Measurements from ENCODE around the gene PDLIM5.
"Not testable (repeated sequence)": the region's sequence is repeated elsewhere in the genome, so short reads cannot be mapped to it uniquely, and the experiment has no call there.

PDLIM5 gene, protein sequence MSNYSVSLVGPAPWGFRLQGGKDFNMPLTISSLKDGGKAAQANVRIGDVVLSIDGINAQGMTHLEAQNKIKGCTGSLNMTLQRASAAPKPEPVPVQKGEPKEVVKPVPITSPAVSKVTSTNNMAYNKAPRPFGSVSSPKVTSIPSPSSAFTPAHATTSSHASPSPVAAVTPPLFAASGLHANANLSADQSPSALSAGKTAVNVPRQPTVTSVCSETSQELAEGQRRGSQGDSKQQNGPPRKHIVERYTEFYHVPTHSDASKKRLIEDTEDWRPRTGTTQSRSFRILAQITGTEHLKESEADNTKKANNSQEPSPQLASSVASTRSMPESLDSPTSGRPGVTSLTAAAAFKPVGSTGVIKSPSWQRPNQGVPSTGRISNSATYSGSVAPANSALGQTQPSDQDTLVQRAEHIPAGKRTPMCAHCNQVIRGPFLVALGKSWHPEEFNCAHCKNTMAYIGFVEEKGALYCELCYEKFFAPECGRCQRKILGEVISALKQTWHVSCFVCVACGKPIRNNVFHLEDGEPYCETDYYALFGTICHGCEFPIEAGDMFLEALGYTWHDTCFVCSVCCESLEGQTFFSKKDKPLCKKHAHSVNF

DNA sequence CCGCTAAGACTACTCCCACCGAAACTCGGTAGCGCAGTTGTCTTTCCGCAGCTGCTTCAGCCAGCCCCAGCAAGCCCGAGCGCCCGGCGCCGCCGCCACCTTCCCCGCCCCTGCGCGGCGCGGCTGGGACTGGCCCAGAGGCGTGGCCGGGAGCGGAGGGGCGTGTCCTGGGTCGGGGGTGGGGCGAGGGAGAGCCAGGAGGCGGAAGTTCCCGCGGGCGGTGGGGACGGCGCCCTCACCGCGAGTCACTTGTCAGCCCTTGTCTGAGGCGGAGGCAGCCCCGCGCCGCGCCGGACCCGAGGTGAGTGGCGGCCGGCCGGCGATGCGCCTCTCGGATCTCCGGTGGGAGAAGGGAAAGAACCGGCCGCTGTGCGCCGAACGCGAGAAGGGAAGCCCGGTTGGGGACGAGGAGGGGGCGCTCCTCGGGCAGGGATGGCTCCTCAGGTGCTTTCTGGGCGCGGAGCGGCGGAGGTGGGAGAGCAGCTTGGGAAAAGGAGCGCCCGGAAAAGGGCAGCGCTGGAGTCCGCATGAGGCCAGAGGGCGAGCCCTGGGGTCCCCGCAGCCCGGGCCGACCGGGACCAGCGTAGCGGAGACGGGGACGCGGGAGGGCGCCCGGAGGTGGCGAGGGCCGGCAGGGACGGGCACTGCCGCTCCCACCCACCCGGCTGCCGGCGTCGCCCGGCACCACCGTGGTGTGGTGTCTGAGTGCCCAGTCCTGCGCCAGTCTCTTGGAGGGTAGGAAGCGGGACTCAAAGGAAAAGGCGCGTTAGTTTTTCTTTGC lies at the start of gene PDLIM5:
Gene PDLIM5 (plus strand): TSS at position 248 of the 781 bp plus-strand sequence. CDS start 3,347 bp downstream, outside the sequence.
- in situ Hi-C loops (cut with MboI; ENCODE audit: low sequenced_read_pairs): no loop called here

DNA sequence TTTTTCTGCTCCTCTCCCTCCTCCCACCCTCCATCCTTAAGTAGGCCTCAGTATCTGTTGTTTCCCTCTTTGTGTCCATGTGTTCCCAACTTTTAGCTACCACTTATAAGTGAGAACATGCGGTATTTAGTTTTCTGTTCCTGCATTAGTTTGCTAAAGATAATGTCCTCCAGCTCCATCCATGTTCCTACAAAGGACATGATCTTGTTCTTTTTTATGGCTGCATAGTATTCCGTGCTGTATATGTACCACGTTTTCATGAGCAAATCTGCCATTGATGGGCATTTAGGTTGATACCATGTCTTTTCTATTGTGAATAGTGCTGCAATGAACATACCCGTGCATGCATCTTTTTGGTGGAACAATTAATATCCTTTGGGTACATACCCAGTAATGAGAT lies 49.3 kb upstream of the PDLIM5 start:
- in situ Hi-C loops (cut with MboI; ENCODE audit: low sequenced_read_pairs): not testable (repeated sequence)

DNA sequence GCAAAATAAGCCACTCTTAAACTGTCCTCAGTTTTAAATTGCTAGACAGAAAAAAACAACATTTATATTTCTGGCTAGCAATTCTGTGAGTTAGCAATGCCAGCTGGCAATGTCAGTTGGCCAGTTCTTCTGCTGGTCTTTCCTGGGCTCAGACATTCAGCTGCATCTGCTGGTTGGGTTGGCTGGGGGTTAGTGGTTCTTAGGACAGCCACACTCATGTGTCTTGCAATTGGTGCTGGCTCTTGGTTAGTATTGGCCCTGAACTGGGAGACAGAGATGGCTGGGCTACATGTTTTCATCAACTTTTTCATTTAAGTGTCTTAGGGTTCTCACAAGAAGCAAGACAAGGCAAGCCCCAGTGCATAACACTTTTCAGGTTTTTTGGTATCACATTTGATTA lies 48.0 kb upstream of the PDLIM5 start:
- in situ Hi-C loops (cut with MboI; ENCODE audit: low sequenced_read_pairs): no loop called here

DNA sequence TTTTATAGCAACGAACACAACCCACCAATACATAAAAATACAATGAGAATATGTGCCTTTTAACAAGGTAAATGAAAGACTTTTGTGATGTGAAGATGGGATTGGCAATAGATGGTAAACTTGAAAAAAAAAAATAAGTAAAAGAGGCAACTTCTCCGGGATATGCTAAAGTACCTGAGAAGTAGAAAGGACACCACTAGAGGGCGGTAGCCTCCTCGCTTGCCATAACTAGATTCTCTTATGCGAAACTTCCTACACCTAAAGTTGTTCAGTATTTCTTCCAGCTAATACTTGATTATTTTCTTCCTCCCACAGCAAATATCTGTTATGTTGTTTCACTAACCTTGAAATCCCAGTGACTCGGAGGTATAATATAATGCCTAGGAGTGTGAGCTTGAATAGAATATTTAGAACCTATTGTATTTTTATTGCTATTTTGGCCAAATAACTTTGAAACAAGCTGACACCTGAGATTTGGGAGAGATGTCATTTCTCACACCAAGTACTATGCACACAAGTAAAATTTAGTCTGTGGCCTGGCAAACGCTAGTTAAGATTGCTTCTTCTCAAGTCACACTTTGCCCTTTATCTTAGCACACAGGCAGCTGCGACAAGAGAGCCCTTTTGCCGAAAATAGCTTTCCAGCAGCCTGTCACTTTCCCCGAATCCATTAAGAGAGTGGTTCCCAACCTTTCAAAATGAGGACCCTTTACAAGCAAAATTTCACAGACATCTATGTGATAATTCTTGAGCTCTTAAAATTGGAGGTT lies 44.9 kb upstream of the PDLIM5 start:
- in situ Hi-C loops (cut with MboI; ENCODE audit: low sequenced_read_pairs): no loop called here

DNA sequence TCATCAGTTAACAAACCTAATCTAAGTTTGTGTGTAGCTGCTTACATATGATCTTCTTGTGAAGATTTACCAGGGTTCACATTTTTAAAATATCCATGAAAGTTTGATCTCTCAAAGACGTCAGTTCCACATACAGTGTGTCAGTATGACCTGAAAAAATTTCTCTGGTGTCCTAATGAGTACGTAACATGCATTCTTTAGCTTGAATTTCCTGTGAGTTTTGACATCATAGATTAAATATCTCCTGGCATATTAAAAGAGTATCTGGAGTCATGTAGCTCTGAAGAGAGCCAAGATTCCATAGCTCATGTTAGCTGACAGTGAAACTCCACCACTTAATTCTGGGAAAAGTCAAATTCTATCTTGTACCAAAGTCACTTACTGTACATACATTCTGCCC lies 43.9 kb upstream of the PDLIM5 start:
- in situ Hi-C loops (cut with MboI; ENCODE audit: low sequenced_read_pairs): no loop called here

DNA sequence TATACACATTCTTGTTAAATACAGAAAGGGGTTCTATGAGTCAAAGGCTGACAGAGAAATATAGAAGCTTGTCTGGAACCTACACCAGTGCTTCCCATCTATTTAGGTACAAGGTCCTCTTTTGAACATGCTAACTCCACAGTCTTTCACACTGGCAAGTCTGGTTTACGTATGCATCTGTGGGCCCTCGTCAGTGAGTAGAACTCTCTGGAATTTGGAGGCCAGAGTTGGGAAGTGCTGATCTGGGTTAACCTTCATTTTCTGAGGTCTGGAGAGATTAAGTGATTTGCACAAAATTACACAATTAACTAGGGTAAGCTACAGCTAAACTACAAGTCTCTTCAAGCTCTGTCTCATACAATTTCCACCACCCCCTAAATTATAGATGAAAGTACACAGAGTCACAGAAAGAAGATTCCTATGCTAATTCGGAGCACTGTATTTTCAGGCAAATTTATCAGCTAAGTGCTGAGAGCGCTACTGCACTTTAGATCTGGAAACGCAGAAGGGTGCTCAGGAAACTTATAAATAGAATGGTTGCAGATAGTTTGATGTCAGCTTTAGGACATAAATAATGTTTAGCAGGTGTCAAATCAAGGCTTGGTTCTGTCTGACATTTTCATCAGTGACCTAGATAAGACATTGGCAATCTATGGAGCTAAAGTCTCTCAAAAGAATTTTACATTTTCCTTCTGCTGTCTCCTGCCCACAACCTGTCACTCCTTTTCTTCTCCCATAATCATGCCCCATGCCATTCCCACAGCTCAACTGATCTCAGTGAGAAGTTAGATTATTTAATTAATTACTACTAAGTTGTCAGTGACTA lies 43.0 kb upstream of the PDLIM5 start:
- in situ Hi-C loops (cut with MboI; ENCODE audit: low sequenced_read_pairs): no loop called here

DNA sequence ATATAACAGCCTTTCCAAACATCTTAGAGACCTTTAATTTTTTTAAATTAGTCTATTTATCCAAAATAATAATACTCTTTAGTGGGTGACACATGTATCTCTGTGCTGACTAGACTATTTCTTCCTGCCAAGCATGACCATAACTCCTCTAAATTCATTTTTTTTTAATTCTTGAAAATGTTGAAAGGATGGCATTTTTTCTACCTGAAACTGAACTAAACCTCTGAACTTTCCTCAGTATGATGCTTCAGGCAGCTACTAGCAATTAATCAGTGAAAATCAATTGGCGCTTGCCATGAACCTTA lies 42.4 kb upstream of the PDLIM5 start:
- in situ Hi-C loops (cut with MboI; ENCODE audit: low sequenced_read_pairs): no loop called here

DNA sequence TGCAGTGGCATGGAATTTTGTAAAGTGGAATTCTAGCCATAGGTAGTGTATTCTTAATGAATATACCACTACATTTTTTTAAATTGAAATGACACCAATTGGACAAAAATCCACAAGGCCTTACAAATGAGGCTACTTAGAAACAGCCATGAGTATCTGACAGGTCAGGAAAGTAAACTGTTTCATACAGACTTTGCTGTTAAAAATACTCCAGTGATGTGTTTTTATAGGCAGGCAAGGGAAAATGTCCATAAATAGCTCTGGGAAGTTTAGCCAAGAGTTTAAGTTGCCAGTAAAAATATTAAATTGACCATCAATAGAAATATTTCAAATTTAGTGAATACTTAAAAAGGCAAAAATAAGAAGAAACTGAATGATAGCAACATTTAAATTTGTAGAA lies 41.8 kb upstream of the PDLIM5 start:
- in situ Hi-C loops (cut with MboI; ENCODE audit: low sequenced_read_pairs): loop anchor here (10.0 kb wide), 1 partner anchor 185 kb away; no protein-coding TSS in a partner anchor

DNA sequence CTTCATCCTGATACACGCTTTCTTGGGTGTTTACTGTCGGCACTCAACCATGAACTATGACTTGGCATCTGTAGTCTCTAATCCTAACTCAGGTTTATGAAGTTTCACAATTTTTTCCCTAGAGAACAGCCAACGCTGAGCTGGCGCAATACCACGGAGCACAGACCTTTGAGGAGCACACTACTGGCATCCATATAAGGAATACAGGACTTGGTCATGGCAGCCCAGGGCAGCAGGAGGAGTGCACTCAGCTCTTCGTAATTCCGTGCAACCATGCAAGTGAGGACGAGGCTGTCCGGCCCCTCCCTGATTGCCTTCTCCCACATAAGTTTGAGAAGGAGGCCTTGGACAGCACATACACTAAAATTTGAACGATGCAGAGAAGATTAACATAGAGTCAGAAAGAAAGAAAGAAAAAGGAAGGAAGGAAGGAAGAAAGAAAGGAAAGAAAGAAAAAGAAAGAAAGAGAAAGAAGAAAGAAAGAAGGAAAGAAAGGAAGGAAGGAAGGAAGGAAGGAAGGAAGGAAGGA lies 41.0 kb upstream of the PDLIM5 start:
- in situ Hi-C loops (cut with MboI; ENCODE audit: low sequenced_read_pairs): loop anchor here (10.0 kb wide), 1 partner anchor 184 kb away; no protein-coding TSS in a partner anchor

DNA sequence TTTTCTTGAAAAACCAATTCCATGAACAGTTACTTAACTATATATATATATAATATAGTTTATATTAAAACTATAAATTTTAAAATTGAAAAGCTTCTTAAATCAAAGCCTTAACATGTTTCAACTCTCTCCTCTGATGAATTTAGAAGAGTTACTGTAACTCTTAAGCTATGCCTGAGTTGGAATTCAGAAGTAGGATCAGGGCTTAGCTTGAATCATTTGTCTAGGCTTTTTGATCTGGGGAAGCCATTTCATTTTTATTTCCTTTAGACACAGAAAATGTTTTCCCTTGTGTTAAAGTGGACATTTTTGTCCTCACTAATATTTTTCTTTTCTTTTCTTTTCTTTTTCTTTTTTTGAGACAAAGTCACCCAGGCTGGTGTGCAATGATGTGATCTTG lies 40.4 kb upstream of the PDLIM5 start:
- in situ Hi-C loops (cut with MboI; ENCODE audit: low sequenced_read_pairs): loop anchor here (10.0 kb wide), 1 partner anchor 184 kb away; no protein-coding TSS in a partner anchor

DNA sequence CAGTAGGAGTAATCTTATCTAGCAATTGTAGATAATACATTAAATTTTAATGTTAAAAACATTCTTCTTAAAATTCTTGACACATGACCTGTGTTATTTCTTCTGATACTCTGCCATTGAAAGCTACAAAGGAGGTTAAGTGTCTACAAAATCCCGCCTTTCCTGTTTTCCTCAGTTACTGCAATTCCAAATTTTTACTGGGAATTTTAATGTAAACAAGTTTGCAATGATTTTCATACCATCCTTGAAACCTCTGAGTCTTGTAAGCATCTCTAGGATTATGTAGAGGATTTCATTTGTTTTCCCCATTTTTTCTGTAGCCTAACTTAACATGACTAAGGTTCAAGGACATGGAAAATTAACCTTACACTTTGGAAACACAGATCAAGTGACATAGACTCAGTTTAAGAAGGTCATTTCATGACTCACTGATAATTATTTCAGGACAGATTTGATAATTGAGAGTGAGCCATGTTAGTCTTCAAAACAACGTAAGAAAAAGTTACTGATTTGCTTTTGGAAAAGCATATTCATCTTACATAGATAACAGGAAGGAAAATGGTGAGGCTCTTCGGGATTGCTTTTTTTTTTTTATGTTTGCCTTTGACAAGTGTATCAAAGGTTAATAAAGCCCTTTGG lies 39.6 kb upstream of the PDLIM5 start:
- in situ Hi-C loops (cut with MboI; ENCODE audit: low sequenced_read_pairs): loop anchor here (10.0 kb wide), 1 partner anchor 183 kb away; no protein-coding TSS in a partner anchor

DNA sequence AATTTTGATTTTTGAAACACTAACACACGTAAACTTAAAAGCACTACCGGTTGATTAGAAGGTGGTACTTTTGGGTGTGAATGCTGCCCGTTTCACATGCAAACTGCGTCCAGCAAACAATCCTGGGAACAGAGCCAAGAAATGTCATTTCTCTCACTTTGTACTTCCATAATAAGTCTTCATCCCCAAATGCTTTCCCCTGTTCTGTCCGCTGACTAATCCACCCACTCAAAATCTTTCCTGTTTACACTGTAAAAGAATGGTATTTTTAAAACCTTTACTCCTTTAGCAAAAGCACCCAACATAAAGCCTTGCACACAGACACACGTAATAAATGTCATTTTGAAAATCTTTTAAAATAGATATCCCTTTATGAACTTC lies 39.1 kb upstream of the PDLIM5 start:
- in situ Hi-C loops (cut with MboI; ENCODE audit: low sequenced_read_pairs): loop anchor here (10.0 kb wide), 1 partner anchor 182 kb away; no protein-coding TSS in a partner anchor

DNA sequence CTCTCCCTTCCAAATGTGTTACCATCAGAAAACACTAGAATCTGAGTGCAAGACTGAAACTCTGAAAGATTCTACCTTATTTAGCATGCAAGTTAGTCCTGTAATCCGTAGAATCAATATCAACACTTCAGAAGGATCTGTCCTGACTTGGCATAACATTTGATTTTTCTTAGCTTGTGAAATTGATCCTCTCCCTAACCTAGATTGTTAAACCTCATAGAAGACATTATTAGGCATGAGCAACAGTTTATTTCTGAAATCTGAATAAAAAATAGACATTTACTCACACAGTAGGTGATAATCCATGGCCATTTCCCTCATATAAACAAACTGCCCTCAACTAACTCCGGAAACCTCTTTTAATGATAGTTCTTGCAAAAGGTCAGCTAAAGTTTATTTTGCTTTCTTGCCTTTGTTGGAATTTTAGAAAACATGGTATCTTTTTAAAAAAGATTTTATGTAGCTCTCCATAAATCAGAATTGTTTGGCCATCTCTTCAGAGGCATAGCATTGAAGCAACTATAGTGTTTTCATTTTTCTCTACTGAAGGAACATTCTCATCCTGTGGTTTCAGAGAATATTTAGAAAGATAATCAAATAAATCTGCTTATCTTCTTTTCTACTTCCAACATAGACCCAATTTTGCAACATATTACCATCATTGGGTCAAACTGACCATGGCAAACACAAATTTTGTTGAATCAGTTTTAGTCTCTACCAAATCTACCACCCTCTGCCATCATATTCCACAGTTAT lies 38.5 kb upstream of the PDLIM5 start:
- in situ Hi-C loops (cut with MboI; ENCODE audit: low sequenced_read_pairs): loop anchor here (10.0 kb wide), 1 partner anchor 182 kb away; no protein-coding TSS in a partner anchor

DNA sequence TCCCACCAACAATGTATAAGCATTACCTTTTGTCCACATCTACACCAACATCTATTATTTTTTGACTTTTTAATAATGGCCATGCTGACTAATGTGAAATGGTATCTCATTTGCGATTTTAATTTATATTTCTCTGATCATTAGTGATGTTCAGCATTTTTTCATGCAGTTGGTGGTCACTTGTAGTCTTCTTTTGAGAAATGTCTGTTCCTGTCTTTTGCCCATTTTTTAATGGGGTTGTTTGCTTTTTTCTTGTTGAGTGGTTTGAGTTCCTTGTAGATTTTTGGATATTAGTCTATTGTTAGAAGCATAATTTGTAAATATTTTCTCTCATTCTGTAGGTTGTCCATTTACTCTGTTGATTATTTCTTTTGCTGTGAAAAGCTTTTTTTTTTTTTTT lies 36.8 kb upstream of the PDLIM5 start:
- in situ Hi-C loops (cut with MboI; ENCODE audit: low sequenced_read_pairs): loop anchor here (10.0 kb wide), 1 partner anchor 180 kb away; no protein-coding TSS in a partner anchor

DNA sequence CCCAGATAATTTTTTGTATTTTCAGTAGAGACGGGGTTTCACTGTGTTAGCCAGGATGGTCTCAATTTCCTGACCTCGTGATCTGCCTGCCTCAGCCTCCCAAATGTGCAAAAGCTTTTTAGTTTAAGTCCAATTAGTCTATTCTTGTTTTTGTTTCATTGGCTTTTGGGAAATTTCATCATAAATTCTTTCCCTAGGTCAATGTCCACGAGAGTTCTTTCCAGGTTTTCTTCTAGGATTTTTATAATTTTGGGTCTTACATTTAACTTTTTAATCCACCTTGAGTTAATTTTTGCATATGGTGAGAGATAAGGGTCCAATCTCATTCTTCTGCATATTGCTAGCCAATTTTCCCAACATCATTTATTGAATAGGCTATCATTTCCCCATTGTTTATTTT lies 36.3 kb upstream of the PDLIM5 start:
- in situ Hi-C loops (cut with MboI; ENCODE audit: low sequenced_read_pairs): loop anchor here (10.0 kb wide), 1 partner anchor 179 kb away; no protein-coding TSS in a partner anchor

DNA sequence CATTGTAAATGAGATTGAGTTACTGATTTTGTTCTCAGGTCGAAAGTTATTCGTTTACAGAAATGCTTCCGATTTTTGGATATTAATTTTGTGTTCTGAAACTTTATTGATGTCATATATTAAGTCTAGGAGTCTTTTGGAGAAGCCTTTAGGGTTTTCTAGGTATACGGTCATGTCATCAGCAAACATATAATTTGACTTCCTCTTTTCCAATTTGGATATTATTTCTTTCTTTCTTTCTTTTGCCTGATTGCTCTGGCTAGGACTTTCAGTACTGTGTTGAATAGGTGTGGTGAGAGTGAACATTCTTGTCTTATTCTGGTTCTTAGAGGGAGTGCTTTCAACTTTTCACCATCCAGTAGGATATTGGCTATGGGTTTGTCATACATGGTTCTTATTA lies 35.4 kb upstream of the PDLIM5 start:
- in situ Hi-C loops (cut with MboI; ENCODE audit: low sequenced_read_pairs): loop anchor here (10.0 kb wide), 1 partner anchor 178 kb away; no protein-coding TSS in a partner anchor

DNA sequence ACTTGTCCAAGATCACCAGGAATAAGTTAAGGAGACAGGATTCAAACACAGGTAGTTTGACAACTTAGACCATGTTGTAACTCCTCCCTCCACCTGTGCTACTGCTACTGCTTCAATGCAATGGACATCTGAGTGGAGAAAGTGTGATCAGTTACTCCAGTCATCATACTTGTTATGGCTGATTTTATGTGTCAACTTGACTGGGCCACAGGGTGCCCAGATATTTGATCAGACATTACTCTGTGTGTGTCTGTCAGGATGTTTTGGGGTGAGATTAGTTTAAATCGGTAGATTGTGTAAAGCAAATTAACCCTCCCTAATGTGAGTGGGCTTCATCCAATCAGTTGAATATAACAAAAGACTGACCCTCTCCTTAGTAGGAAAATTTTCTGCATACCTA lies 34.8 kb upstream of the PDLIM5 start:
- in situ Hi-C loops (cut with MboI; ENCODE audit: low sequenced_read_pairs): loop anchor here (10.0 kb wide), 1 partner anchor 178 kb away; no protein-coding TSS in a partner anchor

DNA sequence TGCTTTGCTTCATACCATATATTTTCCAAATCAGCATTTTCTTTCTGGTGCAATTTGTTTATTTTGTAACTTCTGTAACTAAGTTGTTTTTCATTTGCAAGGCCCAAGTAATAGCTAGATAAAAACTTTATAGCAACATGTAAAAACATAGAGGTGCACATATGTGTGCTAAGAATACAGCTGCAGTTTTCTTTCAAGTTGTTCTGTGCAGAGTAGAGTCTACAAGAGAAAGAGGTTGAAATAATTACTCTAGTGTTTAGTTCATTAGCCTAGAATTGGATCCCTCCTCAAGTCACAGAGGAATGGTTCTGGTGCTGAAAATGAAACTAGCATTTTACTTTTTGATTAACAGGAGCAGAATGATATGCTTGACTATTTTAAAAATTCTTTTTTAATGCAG lies 32.2 kb upstream of the PDLIM5 start:
- in situ Hi-C loops (cut with MboI; ENCODE audit: low sequenced_read_pairs): loop anchor here (10.0 kb wide), 1 partner anchor 175 kb away; no protein-coding TSS in a partner anchor
